AG09309 (cell line): Measurements from ENCODE around the gene DGLUCY.
"Not testable (repeated sequence)": the region's sequence is repeated elsewhere in the genome, so short reads cannot be mapped to it uniquely, and the experiment has no call there.

Experiments
- DNase-seq: peaks from one replicate; pipeline ENCODE4 v3.0.0-alpha.2; 2010; ENCODE audit warnings: low read depth
- H3K4me3 ChIP-seq: 2 replicates; pipeline ENCODE4 v1.5.1; 2011; ENCODE audit warnings: mild to moderate bottlenecking, low read depth, low read length, moderate library complexity; ENCODE audit not compliant: control insufficient read depth
- TF ChIP-seq, protein P1 (sequence below): IDR thresholded peaks from 2 replicates; pipeline ENCODE4 v1.5.1; 2011; ENCODE audit warnings: mild to moderate bottlenecking, low read depth, low read length, inconsistent platforms; ENCODE audit not compliant: insufficient read depth, control insufficient read depth; ENCODE audit errors: missing control alignments

The DGLUCY gene

DNA sequence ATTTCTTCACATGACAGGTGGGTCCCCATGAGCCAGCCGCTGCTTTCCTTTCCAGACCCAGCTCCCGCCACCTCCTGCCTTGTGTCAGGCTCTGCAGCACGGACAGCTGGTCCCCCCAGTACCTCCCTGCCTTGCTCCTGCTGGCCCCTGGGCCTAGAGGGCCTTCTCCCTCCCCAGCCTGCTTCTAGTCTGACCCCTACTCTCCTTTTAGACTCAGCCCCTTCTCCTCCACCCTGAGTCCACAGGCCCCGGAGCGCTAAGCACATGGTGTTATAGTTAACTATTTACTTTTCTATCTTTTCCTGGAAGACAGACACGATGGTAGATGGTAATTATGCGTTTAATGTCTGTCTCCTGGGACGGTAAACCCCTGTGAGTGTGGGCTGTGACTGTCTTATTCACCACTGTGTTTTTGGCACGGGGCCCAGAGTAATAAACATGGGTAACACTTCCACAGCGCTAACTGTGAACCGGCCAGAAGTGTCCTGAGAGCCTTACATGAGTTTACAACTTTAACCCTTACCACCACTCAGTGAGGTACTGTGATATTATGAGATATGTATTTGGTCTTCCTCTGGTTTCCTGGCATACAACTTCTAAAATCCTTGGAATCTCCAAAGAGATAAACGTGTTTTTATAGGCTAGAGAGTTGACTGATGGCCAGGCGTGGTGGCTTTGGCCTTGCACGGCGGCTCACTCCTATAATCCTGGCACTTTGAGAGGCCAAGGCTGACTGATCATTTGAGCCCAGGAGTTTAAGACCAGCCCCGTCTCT, 41.2 kb downstream of the DGLUCY start:
- TF ChIP-seq, protein P1, sequence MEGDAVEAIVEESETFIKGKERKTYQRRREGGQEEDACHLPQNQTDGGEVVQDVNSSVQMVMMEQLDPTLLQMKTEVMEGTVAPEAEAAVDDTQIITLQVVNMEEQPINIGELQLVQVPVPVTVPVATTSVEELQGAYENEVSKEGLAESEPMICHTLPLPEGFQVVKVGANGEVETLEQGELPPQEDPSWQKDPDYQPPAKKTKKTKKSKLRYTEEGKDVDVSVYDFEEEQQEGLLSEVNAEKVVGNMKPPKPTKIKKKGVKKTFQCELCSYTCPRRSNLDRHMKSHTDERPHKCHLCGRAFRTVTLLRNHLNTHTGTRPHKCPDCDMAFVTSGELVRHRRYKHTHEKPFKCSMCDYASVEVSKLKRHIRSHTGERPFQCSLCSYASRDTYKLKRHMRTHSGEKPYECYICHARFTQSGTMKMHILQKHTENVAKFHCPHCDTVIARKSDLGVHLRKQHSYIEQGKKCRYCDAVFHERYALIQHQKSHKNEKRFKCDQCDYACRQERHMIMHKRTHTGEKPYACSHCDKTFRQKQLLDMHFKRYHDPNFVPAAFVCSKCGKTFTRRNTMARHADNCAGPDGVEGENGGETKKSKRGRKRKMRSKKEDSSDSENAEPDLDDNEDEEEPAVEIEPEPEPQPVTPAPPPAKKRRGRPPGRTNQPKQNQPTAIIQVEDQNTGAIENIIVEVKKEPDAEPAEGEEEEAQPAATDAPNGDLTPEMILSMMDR, result no peak
- no peak for DNase-seq
- H3K4me3 ChIP-seq, result no peak overlapping the region

DNA sequence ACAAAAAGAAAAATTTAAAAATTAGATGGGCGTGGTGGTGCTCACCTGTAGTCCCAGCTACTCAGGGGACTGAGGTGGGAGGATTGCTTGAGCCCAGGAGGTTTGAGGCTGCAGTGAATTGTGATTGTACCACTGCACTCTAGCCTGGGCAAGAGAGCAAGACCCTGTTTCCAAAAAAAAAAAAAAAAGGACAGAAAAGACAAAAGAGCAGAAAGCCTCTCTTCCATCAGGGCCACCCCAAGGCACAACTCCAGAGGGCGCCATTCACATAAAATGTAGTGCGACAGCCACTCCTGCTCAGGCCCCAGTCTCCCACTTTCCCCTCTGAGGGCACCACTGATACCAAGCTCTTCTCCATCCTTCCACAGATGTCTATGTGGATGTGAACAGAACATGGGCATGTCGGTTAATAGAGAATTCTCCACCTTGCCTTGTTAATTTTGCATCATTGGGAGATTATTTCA, 41.8 kb downstream of the DGLUCY start:
- TF ChIP-seq, protein P1, result no peak
- DNase-seq, result no peak
- no peak overlapping the region for H3K4me3 ChIP-seq

DNA sequence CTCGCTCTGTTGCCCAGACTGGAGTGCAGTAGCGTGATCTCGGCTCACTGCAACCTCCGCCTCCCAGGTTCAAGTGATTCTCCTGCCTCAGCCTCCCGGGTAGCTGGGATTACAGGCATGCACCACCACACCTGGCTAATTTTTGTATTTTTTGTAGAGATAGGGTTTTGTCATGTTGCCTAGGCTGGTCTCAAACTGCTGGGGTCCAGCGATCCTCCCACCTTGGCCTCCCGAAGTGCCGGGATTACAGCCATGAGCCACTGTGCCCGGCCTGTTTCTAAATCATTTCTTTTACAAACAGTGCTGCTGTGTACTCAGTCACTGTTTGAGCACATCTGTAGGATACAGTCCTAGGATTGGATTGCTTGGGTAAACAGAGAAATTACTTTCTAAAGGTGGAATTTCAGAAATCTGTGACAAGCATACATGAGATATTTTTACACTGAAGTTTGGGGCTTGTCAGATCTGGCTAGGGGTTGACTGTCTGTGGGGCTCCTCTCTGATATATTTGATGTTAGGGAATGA, 42.3 kb downstream of the DGLUCY start:
- DNase-seq, H3K4me3 ChIP-seq: not testable (repeated sequence)

DNA sequence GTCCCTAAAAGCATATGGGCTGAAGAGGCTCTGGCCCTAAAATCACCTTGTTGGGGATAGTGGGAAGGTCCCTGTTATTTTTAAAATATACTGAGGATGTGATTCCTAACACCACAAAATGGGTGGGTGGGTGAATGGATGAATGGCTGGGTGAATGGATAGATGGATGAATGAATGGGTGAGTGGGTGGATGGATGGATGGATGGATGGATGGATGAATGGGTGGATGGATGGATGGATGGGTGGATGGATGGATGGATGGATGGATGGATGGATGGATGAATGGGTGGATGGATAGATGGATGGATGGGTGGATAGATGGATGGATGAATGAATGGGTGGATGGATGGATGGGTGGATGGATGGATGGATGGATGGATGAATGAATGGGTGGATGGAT, 43.0 kb downstream of the DGLUCY start:
- H3K4me3 ChIP-seq, DNase-seq: not testable (repeated sequence)

DNA sequence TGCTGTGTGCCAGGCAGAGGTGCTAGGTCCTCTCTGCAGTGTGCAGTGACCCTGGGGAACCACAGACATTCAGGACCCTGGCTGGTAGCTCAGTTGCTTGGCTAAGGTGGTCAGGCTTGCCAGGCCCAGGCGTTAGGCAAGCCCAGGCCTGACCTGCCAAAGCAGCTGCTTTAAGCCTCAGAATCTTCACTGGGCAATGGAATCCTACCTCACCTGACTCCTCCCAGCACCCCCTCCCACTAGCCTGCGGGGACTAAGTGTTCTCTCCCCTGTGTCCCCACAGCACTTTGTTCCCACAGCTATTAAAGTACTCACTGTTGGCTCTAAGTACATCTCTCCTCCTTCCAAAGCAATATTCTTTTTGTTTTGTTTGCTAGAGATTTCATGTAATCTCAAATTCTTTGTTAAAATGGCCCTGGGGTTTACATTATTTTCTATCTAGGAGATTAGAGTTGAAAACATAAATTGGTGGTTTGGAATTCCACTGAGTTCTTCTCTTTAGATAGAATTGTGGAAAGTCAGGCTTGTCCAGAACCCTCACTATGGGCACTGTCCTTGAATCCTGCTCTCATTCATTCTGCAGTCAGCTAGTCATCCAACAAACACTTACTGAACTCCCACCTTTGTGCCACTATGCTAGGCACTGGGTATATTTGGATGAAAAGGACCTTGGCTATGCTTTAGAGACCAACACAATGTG, 44.4 kb downstream of the DGLUCY start:
- TF ChIP-seq, protein P1, result no peak
- H3K4me3 ChIP-seq, result no peak overlapping the region
- DNase-seq, result no peak

DNA sequence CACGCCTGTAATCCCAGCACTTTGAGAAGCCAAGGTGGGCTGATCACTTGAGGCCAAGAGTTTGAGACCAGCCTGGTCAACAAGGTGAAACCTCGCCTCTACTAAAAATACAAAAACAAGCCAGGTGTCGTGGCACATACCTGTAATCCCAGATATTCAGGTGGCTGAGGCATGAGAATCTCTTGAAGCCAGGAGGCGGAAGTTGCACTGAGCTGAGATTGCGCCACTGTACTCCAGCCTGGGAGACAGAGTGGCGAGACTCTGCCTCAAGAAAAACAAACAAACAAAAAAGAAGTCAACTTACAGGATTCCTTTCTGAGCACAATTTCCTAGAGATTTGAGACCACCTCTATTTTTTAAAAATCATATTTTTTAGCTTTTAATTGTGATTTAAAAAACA, 45.3 kb downstream of the DGLUCY start:
- no peak overlapping the region for H3K4me3 ChIP-seq
- no peak for DNase-seq
- TF ChIP-seq, protein P1, result no peak

DNA sequence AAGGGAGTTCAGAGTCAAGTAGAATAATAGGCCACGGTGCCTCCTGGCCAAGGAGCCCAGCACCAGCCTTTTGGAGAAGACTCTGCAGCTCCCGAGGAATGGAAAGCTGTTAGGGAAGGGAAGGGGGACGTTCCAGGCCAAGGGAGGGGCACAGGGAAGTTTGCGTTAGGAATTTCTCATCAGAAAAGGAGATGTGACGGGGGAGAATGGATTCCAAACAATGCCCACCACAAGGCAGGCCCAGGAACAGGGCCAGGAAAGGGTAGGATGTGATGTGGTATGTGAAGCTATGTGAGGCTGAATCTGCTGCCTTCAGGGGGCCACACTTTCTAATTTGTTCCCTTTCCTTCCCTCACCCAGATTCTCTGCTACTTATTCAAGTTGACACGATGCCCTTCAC, 46.0 kb downstream of the DGLUCY start:
- TF ChIP-seq, protein P1, result no peak
- H3K4me3 ChIP-seq, result no peak overlapping the region
- DNase-seq, result no peak
